ENCODE data around the gene XPO5. TPM values are rescaled to one million over a fixed set of nuclear protein-coding genes. Genes with fewer than 3 reads are reported as not detected.

Gene XPO5
- total and polyA plus RNA-seq, 11 donors = 6.0 to 22.4 (median 16.4) TPM

GRCh38 chr6:43578748-43579147 lies 2.9 kb upstream of the XPO5 start:
- ATAC-seq (no peak), DNase-seq (no peak)
- peaks cover 4 to 45% (median 30%) of the 10 kb centered on the region in 12 donors for H3K4me1 ChIP-seq
- H3K27ac ChIP-seq = peak overlapping the region in 5 of 12 donors; percentile 1 to 53 (median 40)
- no peak for TF ChIP-seq CTCF (IDR thresholded peaks at IDR 0.05)
- TF ChIP-seq POLR2A (IDR thresholded peaks at IDR 0.05) = no peak
- WGBS, 4 donors = 62 to 74% (median 70%) methylated on average over 3 of the region's 3 CpGs
- intact Hi-C loops (cut with DNase I) = loop anchor here in 2 of 10 donors (5.0 kb wide), 1 partner anchor 61 kb away; the partner anchor contains the start of genes POLR1C (in 2 of the 2) and YIPF3 (in 2 of the 2)
- H3K36me3 ChIP-seq = peaks cover 0 to 15% (median 12%) of the 10 kb centered on the region in 9 donors
- H3K9me3 ChIP-seq = no peaks in the 10 kb centered on the region
- no peak overlapping the region for H3K4me3 ChIP-seq
- H3K27me3 ChIP-seq = no peaks in the 10 kb centered on the region

- peak overlapping the region; percentile 73 to 98 (median 94) for H3K4me3 ChIP-seq
- H3K9me3 ChIP-seq = no peaks in the 10 kb centered on the region
- peaks cover 4 to 45% (median 30%) of the 10 kb centered on the region in 12 donors for H3K4me1 ChIP-seq
- intact Hi-C loops (cut with DNase I) = loop anchor here in 2 of 10 donors (5.0 kb wide), 1 partner anchor 58 kb away; the partner anchor contains the start of genes POLR1C (in 2 of the 2) and YIPF3 (in 2 of the 2)
- ATAC-seq (peak; percentile 3 to 63 (median 54)), DNase-seq (peak in 1 of 5 donors; percentile 62)
- H3K27ac ChIP-seq = peak overlapping the region; percentile 21 to 87 (median 76)
- no peaks in the 10 kb centered on the region for H3K27me3 ChIP-seq
- H3K36me3 ChIP-seq = peaks cover 0 to 32% (median 30%) of the 10 kb centered on the region in 9 donors
- 0 to 1% (median 0%) methylated on average over 38 of the region's 38 CpGs for WGBS, 4 donors
- no peak for TF ChIP-seq POLR2A (IDR thresholded peaks at IDR 0.05)
- no peak for TF ChIP-seq CTCF (IDR thresholded peaks at IDR 0.05)
These were observed 600 bp downstream of the XPO5 start for GRCh38 chr6:43575105-43575771.

GRCh38 chr6:43572015-43572414 lies 3.8 kb downstream of the XPO5 start:
- peaks cover 0 to 64% (median 61%) of the 10 kb centered on the region in 9 donors for H3K36me3 ChIP-seq

More at GRCh38 chr6:43572015-43572414, 3.8 kb downstream of the XPO5 start:
- DNase-seq = no peak
- intact Hi-C loops (cut with DNase I) = no loop called here
- Histone ChIP-seq H3K9me3 (no peaks in the 10 kb centered on the region), H3K4me3 (no peak overlapping the region), H3K4me1 (peaks cover 4 to 19% (median 13%) of the 10 kb centered on the region in 12 donors), H3K27me3 (no peaks in the 10 kb centered on the region), H3K27ac (no peak overlapping the region)
- WGBS, 4 donors = 89 to 97% (median 97%) methylated on average over 4 of the region's 4 CpGs
- TF ChIP-seq CTCF (IDR thresholded peaks at IDR 0.05) (no peak), POLR2A (IDR thresholded peaks at IDR 0.05) (no peak)
- no peak for ATAC-seq
